Glutamatergic neuron (in vitro differentiated cells): ENCODE data around the gene PRLR. TPM values are rescaled to one million over a fixed set of nuclear protein-coding genes. Genes with fewer than 3 reads are reported as not detected.

Experiments used
- DNase-seq: peaks from one replicate; pipeline ENCODE4 v3.0.0; 2022
- H3K27ac Mint-ChIP-seq: one replicate; pipeline ENCODE4 v1.8.0; 2020; ENCODE audit warnings: mild to moderate bottlenecking, mixed read lengths, inconsistent platforms; ENCODE audit not compliant: unreplicated experiment
- H3K27me3 Mint-ChIP-seq: one replicate; pipeline ENCODE4 v1.8.0; 2020; ENCODE audit warnings: mild to moderate bottlenecking, moderate library complexity, mixed read lengths, inconsistent platforms; ENCODE audit not compliant: unreplicated experiment
- H3K36me3 Mint-ChIP-seq: one replicate; pipeline ENCODE4 v1.8.0; 2020; ENCODE audit warnings: mild to moderate bottlenecking, mixed read lengths, inconsistent platforms; ENCODE audit not compliant: unreplicated experiment
- H3K4me1 Mint-ChIP-seq: one replicate; pipeline ENCODE4 v1.8.0; 2020; ENCODE audit warnings: mild to moderate bottlenecking, low read depth, mixed read lengths, inconsistent platforms; ENCODE audit not compliant: unreplicated experiment
- H3K4me3 Mint-ChIP-seq: one replicate; pipeline ENCODE4 v1.8.0; 2020; ENCODE audit warnings: mild to moderate bottlenecking, mixed read lengths, inconsistent platforms; ENCODE audit not compliant: unreplicated experiment
- H3K9me3 Mint-ChIP-seq: one replicate; pipeline ENCODE4 v1.8.0; 2020; ENCODE audit warnings: mild to moderate bottlenecking, moderate library complexity, mixed read lengths, inconsistent platforms; ENCODE audit not compliant: unreplicated experiment
- total RNA-seq: library from RNA; stranded (reverse); fragmentation: NEBNext Ultra II Directional; extraction: Animal tissue kit (Norgen Biotek cat#: 25700); gene quantifications from one replicate; pipeline ENCODE4 v1.2.1, GENCODE V29; 2021; ENCODE audit not compliant: unreplicated experiment
- TF ChIP-seq, protein P1 (sequence below): fragments of 200-600 bp; sonication (generic); IDR thresholded peaks from one replicate; pipeline ENCODE4 v1.5.0; 2021; ENCODE audit not compliant: partially characterized antibody, unreplicated experiment

PRLR gene
- total RNA-seq, 1 donor from 2014 or later, result not detected

DNA sequence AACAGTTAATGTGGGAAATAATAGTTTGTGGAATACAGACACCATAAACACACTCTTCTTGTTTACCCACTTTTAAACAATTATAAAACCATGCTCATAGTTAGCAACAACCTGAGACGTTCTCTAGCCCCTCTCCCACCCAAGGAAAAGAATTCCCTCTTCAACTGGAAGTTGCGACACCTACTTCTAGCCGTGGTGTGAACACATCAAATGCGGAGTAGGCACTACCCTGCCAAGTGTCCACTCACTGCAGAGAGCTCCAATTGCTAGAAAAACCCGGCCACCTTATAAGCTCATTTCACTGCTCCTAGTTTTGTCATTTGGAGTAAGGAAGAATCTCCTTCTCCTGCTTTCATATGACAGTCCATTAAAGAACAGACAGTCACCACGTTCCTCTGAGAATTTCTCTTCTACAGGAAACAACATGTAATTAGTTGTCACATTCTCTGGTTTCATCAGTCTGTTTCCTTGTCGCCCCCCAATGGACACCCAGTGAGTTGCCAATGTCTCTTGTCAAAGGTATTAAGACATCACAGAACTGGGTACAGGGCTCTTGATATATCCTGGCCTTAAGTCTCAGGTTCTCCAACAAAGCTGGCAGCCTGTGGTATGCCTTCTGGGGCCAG lies 47.3 kb downstream of the PRLR start:
- Mint-ChIP-seq H3K9me3 (no peaks in the 10 kb centered on the region), H3K4me1 (no peaks in the 10 kb centered on the region), H3K27ac (no peak overlapping the region), H3K4me3 (no peak overlapping the region), H3K36me3 (no peaks in the 10 kb centered on the region), H3K27me3 (no peaks in the 10 kb centered on the region)
- TF ChIP-seq, protein P1, sequence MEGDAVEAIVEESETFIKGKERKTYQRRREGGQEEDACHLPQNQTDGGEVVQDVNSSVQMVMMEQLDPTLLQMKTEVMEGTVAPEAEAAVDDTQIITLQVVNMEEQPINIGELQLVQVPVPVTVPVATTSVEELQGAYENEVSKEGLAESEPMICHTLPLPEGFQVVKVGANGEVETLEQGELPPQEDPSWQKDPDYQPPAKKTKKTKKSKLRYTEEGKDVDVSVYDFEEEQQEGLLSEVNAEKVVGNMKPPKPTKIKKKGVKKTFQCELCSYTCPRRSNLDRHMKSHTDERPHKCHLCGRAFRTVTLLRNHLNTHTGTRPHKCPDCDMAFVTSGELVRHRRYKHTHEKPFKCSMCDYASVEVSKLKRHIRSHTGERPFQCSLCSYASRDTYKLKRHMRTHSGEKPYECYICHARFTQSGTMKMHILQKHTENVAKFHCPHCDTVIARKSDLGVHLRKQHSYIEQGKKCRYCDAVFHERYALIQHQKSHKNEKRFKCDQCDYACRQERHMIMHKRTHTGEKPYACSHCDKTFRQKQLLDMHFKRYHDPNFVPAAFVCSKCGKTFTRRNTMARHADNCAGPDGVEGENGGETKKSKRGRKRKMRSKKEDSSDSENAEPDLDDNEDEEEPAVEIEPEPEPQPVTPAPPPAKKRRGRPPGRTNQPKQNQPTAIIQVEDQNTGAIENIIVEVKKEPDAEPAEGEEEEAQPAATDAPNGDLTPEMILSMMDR, result peak; percentile 35
- peak; percentile 55 for DNase-seq

DNA sequence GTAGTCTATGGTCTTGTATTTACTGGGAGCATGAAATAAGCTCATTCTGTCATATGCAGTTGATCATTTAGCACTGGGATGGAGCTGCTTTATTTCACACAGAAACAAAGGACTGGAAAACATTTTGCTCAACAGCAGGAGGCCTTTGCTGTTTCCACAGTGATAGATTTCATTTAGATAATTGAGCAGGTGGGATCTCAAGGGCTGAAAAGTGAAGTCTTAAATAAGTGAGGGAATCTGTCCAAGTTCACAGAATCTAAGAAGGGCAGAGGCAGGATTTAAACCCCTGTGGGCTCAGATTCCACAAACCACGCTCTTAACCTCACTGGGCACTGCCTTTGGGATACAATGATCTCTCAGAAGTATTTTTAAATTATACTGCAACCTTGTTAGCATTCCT lies 47.8 kb downstream of the PRLR start:
- Mint-ChIP-seq H3K36me3 (no peaks in the 10 kb centered on the region), H3K4me3 (no peak overlapping the region), H3K4me1 (no peaks in the 10 kb centered on the region), H3K9me3 (no peaks in the 10 kb centered on the region), H3K27me3 (no peaks in the 10 kb centered on the region), H3K27ac (no peak overlapping the region)
- no peak for DNase-seq
- TF ChIP-seq, protein P1, result no peak

DNA sequence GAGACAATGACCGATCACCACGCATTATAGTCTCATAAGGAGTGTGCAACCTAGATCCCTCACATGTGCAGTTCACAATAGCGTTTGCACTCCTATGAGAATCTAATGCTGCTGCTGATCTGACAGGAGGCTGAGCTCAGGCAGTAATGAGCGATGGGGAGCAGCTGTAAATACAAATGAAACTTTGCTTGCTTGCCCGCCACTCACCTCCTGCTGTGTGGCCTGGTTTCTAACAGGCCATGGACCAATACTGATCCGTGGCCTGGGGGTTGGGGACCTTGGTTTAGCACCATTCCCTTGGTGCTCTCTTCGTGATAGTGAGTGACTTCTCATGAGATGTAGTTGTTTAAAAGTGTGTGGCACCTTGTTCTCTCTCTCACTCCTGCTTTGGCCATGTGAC lies 50.2 kb downstream of the PRLR start:
- H3K9me3 Mint-ChIP-seq, result no peaks in the 10 kb centered on the region
- no peaks in the 10 kb centered on the region for H3K27me3 Mint-ChIP-seq
- no peak for DNase-seq
- H3K4me3 Mint-ChIP-seq, result no peak overlapping the region
- no peaks in the 10 kb centered on the region for H3K36me3 Mint-ChIP-seq
- no peaks in the 10 kb centered on the region for H3K4me1 Mint-ChIP-seq
- no peak overlapping the region for H3K27ac Mint-ChIP-seq
- TF ChIP-seq, protein P1, result no peak

DNA sequence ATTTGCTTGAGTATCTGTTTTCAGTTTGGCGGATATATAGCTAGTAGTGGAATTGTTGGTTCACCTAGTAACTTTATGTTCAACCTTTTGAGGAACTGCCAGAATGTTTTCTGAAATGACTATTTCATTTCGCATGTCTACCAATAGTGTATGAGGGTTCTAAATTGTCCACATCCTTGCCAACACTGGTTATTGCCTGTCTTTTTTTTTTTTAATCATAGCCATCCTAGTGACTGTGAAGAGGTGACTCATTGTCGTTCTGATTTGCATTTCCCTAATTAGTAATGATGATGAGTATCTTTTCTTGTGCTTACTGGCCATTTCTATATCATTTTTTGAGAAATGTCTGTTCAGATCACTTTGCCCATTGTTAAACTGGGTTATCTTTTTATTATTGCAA lies 52.5 kb downstream of the PRLR start:
- Mint-ChIP-seq H3K9me3 (no peaks in the 10 kb centered on the region), H3K4me1 (no peaks in the 10 kb centered on the region), H3K27ac (no peak overlapping the region), H3K27me3 (no peaks in the 10 kb centered on the region), H3K36me3 (no peaks in the 10 kb centered on the region), H3K4me3 (no peak overlapping the region)
- TF ChIP-seq, protein P1, result no peak
- no peak for DNase-seq

DNA sequence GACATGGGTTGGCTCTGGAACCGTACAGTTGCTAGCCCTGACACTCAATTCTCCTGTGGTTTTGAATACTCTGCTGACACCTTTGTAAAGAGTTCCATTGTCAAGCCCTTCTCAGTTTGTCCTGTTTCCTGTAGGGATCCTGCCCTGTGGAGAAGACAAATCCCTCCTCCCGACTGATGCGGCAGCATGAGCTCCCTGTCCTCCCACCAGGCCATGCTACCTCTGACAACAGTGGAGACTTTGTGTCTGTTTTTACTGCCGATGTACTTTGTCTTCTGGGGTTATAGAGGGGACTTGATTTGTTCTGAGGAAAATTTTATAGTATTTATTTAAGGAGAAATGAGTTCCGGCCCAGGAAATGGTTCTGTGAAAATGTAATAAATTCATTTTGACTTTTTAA lies 57.8 kb downstream of the PRLR start:
- Mint-ChIP-seq H3K4me3 (no peak overlapping the region), H3K9me3 (no peaks in the 10 kb centered on the region), H3K4me1 (no peaks in the 10 kb centered on the region)

More for the DNA sequence above, 57.8 kb downstream of the PRLR start:
- H3K27me3 Mint-ChIP-seq, result no peaks in the 10 kb centered on the region
- TF ChIP-seq, protein P1, result no peak
- H3K27ac Mint-ChIP-seq, result no peak overlapping the region
- H3K36me3 Mint-ChIP-seq, result no peaks in the 10 kb centered on the region
- no peak for DNase-seq
